MM.1S (cell line): ENCODE data around the gene EGFL7.

Source experiments
- CTCF ChIP-seq: fragments of 300-600 bp; sonication (generic); IDR thresholded peaks from 2 replicates; pipeline ENCODE4 v1.5.1; 2016; ENCODE audit warnings: antibody characterized with exemption, low read length, mixed read lengths
- EZH2 ChIP-seq: fragments of 300-600 bp; sonication (generic); optimal IDR thresholded peaks from 2 replicates; pipeline ENCODE3; 2017; ENCODE audit warnings: low read depth, mild to moderate bottlenecking, antibody characterized with exemption, low read length, mixed read lengths
- EZH2phosphoT487 ChIP-seq: fragments of 300-600 bp; sonication (generic); IDR thresholded peaks from 2 replicates; pipeline ENCODE4 v1.6.1; 2018; ENCODE audit warnings: antibody characterized with exemption, low read length

- TF ChIP-seq CTCF, result no peak
- TF ChIP-seq EZH2, result no peak
- TF ChIP-seq EZH2phosphoT487, result no peak
These were observed 43.9 kb upstream of the EGFL7 start for GRCh38 chr9:136618580-136619547.
